ENCODE results near the gene MYO18B.

MYO18B gene

DNA sequence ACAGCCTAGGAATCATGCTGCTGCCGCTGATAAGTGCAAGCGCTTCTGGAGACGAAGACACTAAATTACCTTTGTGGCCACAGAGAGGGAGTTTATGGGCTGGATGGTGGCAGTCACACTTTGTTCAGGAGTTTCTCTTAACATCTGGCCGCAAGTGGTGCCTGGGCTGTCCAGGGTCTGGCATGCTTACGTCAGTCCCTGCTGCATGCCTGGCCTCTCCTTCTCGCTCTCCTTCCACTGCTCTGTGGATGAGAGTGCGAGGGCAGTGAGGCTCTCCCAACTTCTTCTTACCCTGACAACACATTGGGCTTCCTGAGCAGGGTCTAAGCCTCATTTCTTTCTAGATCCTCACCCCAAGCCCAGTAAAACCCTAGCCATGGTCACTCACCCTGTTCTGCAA, 266.6 kb downstream of the MYO18B start:
- Histone ChIP-seq H3K9ac (ENCODE audit: low read length) (no peak overlapping the region), H3K4me3 (ENCODE audit: low read length) (no peak overlapping the region), H3K9me3 (replicated peaks; ENCODE audit: insufficient read depth, low read length) (no peaks in the 10 kb centered on the region), H3K4me2 (ENCODE audit: low read depth, low read length) (no peak overlapping the region), H4K20me1 (ENCODE audit: insufficient read depth, low read length) (no peaks in the 10 kb centered on the region), H3K9me2 (replicated peaks; ENCODE audit: insufficient read depth, low read length) (no peaks in the 10 kb centered on the region), H3K27ac (ENCODE audit: low read length) (no peak overlapping the region), H3K27me3 (replicated peaks; ENCODE audit: insufficient read depth, low read length) (peaks cover 32% of the 10 kb centered on the region; the same call in 1 of the 2 replicates), H3K79me2 (ENCODE audit: low read length) (no peaks in the 10 kb centered on the region), H3F3A (ENCODE audit: insufficient read depth, low read length) (no peaks in the 10 kb centered on the region), H2AFZ (ENCODE audit: low read length) (no peak overlapping the region), H3K4me1 (ENCODE audit: low read length) (no peaks in the 10 kb centered on the region), H3K36me3 (replicated peaks; ENCODE audit: insufficient read depth, low read length) (no peaks in the 10 kb centered on the region)
- no peak for DNase-seq
- TF ChIP-seq EZH2phosphoT487 (IDR thresholded peaks at IDR 0.05; ENCODE audit: low read length) (no peak), EZH2 (optimal IDR thresholded peaks at IDR 0.05; ENCODE audit: low read depth, low read length) (no peak)
- TF ChIP-seq, protein P1, sequence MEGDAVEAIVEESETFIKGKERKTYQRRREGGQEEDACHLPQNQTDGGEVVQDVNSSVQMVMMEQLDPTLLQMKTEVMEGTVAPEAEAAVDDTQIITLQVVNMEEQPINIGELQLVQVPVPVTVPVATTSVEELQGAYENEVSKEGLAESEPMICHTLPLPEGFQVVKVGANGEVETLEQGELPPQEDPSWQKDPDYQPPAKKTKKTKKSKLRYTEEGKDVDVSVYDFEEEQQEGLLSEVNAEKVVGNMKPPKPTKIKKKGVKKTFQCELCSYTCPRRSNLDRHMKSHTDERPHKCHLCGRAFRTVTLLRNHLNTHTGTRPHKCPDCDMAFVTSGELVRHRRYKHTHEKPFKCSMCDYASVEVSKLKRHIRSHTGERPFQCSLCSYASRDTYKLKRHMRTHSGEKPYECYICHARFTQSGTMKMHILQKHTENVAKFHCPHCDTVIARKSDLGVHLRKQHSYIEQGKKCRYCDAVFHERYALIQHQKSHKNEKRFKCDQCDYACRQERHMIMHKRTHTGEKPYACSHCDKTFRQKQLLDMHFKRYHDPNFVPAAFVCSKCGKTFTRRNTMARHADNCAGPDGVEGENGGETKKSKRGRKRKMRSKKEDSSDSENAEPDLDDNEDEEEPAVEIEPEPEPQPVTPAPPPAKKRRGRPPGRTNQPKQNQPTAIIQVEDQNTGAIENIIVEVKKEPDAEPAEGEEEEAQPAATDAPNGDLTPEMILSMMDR (IDR thresholded peaks at IDR 0.05; ENCODE audit: low read length) = no peak

DNA sequence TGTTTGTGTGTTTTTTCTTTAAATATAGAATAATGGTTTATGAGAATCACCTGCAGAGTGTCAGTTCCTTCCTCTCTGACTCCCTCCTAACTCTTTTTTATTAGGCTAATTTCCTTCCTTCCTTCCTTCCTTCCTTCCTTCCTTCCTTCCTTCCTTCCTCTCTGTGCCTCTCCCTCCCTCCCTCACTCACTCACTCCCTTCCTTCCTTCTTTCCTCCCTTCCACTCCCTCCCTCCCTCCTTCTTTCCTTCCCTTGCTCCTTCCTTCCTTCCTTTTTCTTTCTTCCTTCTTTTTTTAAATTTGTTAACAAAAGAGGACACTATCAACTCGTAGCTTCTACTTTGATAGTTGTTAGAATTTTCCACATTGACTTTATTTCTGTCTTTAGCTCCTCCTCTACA, 274.9 kb downstream of the MYO18B start:
- H3K9me3 ChIP-seq (replicated peaks; ENCODE audit: insufficient read depth, low read length) = no peaks in the 10 kb centered on the region
- peaks cover 41% of the 10 kb centered on the region for H3K27me3 ChIP-seq (replicated peaks; ENCODE audit: insufficient read depth, low read length)
- no peak for DNase-seq
- no peaks in the 10 kb centered on the region for H3K4me1 ChIP-seq (ENCODE audit: low read length)
- H3F3A ChIP-seq (ENCODE audit: insufficient read depth, low read length) = no peaks in the 10 kb centered on the region
- no peaks in the 10 kb centered on the region for H3K9me2 ChIP-seq (replicated peaks; ENCODE audit: insufficient read depth, low read length)
- no peak overlapping the region for H3K27ac ChIP-seq (ENCODE audit: low read length)
- H3K4me2 ChIP-seq (ENCODE audit: low read depth, low read length) = no peak overlapping the region
- H3K79me2 ChIP-seq (ENCODE audit: low read length) = no peaks in the 10 kb centered on the region
- no peak overlapping the region for H2AFZ ChIP-seq (ENCODE audit: low read length)
- no peak overlapping the region for H3K9ac ChIP-seq (ENCODE audit: low read length)
- no peak for TF ChIP-seq EZH2phosphoT487 (IDR thresholded peaks at IDR 0.05; ENCODE audit: low read length)
- TF ChIP-seq EZH2 (optimal IDR thresholded peaks at IDR 0.05; ENCODE audit: low read depth, low read length) = no peak
- TF ChIP-seq, protein P1 (IDR thresholded peaks at IDR 0.05; ENCODE audit: low read length) = no peak
- H3K36me3 ChIP-seq (replicated peaks; ENCODE audit: insufficient read depth, low read length) = no peaks in the 10 kb centered on the region
- H4K20me1 ChIP-seq (ENCODE audit: insufficient read depth, low read length) = no peaks in the 10 kb centered on the region
- no peak overlapping the region for H3K4me3 ChIP-seq (ENCODE audit: low read length)

DNA sequence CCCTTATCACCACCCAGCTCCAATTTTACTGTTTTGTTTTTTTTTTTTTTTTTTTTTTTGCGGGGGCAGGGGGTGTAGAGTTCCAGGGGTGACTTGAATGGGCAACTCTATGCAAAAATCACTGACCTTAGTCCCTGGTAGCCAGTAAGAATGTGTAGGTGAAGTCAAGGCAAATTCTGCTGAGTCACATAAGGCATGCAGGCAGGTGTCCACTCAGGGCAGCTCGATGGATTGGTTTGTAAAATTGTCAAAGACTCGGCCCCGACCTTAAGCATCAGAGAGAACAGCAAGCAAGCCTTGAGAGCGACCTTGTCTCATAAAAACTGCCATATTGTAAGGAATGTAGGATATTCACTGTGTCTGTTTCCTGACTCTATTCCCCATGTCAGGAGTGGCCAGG, 275.9 kb downstream of the MYO18B start:
- H2AFZ ChIP-seq (ENCODE audit: low read length) = no peak overlapping the region
- H3K4me2 ChIP-seq (ENCODE audit: low read depth, low read length) = no peak overlapping the region
- no peaks in the 10 kb centered on the region for H3K9me3 ChIP-seq (replicated peaks; ENCODE audit: insufficient read depth, low read length)
- no peak overlapping the region for H3K9ac ChIP-seq (ENCODE audit: low read length)
- H3K4me1 ChIP-seq (ENCODE audit: low read length) = no peaks in the 10 kb centered on the region
- no peaks in the 10 kb centered on the region for H4K20me1 ChIP-seq (ENCODE audit: insufficient read depth, low read length)
- no peak for DNase-seq
- no peak overlapping the region for H3K27ac ChIP-seq (ENCODE audit: low read length)
- no peaks in the 10 kb centered on the region for H3K9me2 ChIP-seq (replicated peaks; ENCODE audit: insufficient read depth, low read length)
- H3K79me2 ChIP-seq (ENCODE audit: low read length) = no peaks in the 10 kb centered on the region
- peaks cover 41% of the 10 kb centered on the region for H3K27me3 ChIP-seq (replicated peaks; ENCODE audit: insufficient read depth, low read length)
- H3K36me3 ChIP-seq (replicated peaks; ENCODE audit: insufficient read depth, low read length) = no peaks in the 10 kb centered on the region
- TF ChIP-seq, protein P1 (IDR thresholded peaks at IDR 0.05; ENCODE audit: low read length) = no peak
- TF ChIP-seq EZH2phosphoT487 (IDR thresholded peaks at IDR 0.05; ENCODE audit: low read length) = no peak
- no peak for TF ChIP-seq EZH2 (optimal IDR thresholded peaks at IDR 0.05; ENCODE audit: low read depth, low read length)
- no peak overlapping the region for H3K4me3 ChIP-seq (ENCODE audit: low read length)
- no peaks in the 10 kb centered on the region for H3F3A ChIP-seq (ENCODE audit: insufficient read depth, low read length)
